HepG2 (cell line): ENCODE results near the gene AXIN1. TPM values are rescaled to one million over a fixed set of nuclear protein-coding genes. Genes with fewer than 3 reads are reported as not detected.

Experiments used
- ATAC-seq: fragments of 200-7000 bp; cut with Tn5 transposase; 3 replicates; pipeline ENCODE4 v1.9.1; 2020; ENCODE audit warnings: mild to moderate bottlenecking, moderate library complexity
- BruUV-seq: library from RNA; stranded (reverse); fragments of 400-500 nt; replicated peaks from 2 replicates; lab custom pipeline; 2021; lab: Mats Ljungman, UMichigan
- CTCF ChIA-PET: fragments of 300-600 bp; formaldehyde crosslinking; extraction: SDS; loops from one replicate; lab custom pipeline; 2021; ENCODE audit warnings: low total read pairs, inconsistent platforms, low intra/inter-chr PET ratio; lab: Yijun Ruan, JAX
- POLR2A ChIA-PET: fragments of 350-600 bp; sonication (Branson Sonifier 250); formaldehyde crosslinking; loops from one replicate; lab custom pipeline; 2020; ENCODE audit warnings: antibody characterized with exemption, inconsistent platforms; lab: Yijun Ruan, JAX
- DNase-seq: peaks from one replicate; pipeline ENCODE4 v3.0.0-alpha.2; 2015; ENCODE audit warnings: low spot score
- FAIRE-seq: peaks from 3 replicates; lab custom pipeline; 2011; peaks lifted over from hg19 to GRCh38; lab: Jason Lieb, UNC
- H2AFZ ChIP-seq: one replicate; pipeline ENCODE4 v1.6.1; 2011; ENCODE audit warnings: low read length, inconsistent platforms
- H3K27ac ChIP-seq: fragments of 300-600 bp; 3 replicates; pipeline ENCODE4 v1.8.0; 2011; ENCODE audit warnings: mixed run types, mild to moderate bottlenecking, mixed read lengths, low read length, inconsistent platforms; ENCODE audit not compliant: insufficient read depth; ENCODE audit errors: extremely low read length
- H3K27me3 ChIP-seq, 2 experiments: fragments of 200-600 bp in 1 of 2; 2 replicates in 1 of 2; 3 replicates in 1 of 2; pipeline versions ENCODE4 v1.6.0 to v1.8.0; 2011; ENCODE audit warnings: low read length in 2 of 2, mild to moderate bottlenecking in 2 of 2, moderate library complexity in 2 of 2, inconsistent platforms in 1 of 2; ENCODE audit not compliant: insufficient read depth in 2 of 2, control insufficient read depth in 1 of 2
- H3K36me3 ChIP-seq, 2 experiments: fragments of 200-600 bp in 1 of 2; replicated peaks in 1 of 2; 2 replicates in 1 of 2; 3 replicates in 1 of 2; pipeline versions ENCODE4 v1.5.1 to v1.8.0; 2011; ENCODE audit warnings: low read length in 2 of 2, inconsistent platforms in 1 of 2; ENCODE audit not compliant: insufficient read depth in 2 of 2, control insufficient read depth in 1 of 2
- H3K4me1 ChIP-seq: 2 replicates; pipeline ENCODE4 v1.5.1; 2012; ENCODE audit warnings: low read length, inconsistent platforms; ENCODE audit not compliant: insufficient read depth
- H3K4me2 ChIP-seq: 2 replicates; pipeline ENCODE4 v1.6.0; 2011; ENCODE audit warnings: low read depth, low read length, inconsistent platforms
- H3K4me3 ChIP-seq, 3 experiments: fragments of 200-600 bp in 1 of 3; sonication (generic), shearing (Covaris generic) in 1 of 3; replicated peaks in 1 of 3; 2 replicates each; pipeline ENCODE4 v1.5.1; 2011 to 2016; ENCODE audit warnings: low read length in 3 of 3, inconsistent platforms in 2 of 3, low read depth in 2 of 3, mild to moderate bottlenecking in 2 of 3, control low read depth in 1 of 3, mixed read lengths in 1 of 3; ENCODE audit not compliant: insufficient read depth in 1 of 3
- H3K79me2 ChIP-seq: one replicate; pipeline ENCODE4 v1.6.1; 2011; ENCODE audit warnings: low read length, inconsistent platforms; ENCODE audit not compliant: insufficient read depth
- H3K9ac ChIP-seq: 2 replicates; pipeline ENCODE4 v1.6.0; 2011; ENCODE audit warnings: mild to moderate bottlenecking, low read depth, low read length, inconsistent platforms; ENCODE audit not compliant: insufficient read depth
- H3K9me3 ChIP-seq: 2 replicates; pipeline ENCODE4 v1.5.1; 2012; ENCODE audit warnings: mild to moderate bottlenecking, low read length
- H4K20me1 ChIP-seq: 2 replicates; pipeline ENCODE4 v1.6.0; 2011; ENCODE audit warnings: inconsistent platforms, mild to moderate bottlenecking, low read length, moderate library complexity; ENCODE audit not compliant: insufficient read depth
- BRCA1 ChIP-seq: sonication (generic); formaldehyde crosslinking; IDR thresholded peaks from 2 replicates; pipeline ENCODE4 v1.4.0; 2020; ENCODE audit warnings: missing genetic modification reagents
- KAT2B ChIP-seq: fragments of 150-350 bp; IDR thresholded peaks from 2 replicates; pipeline ENCODE4 v1.6.1; 2014; ENCODE audit warnings: low read depth, low read length, borderline replicate concordance
- MYNN ChIP-seq: sonication (generic); formaldehyde crosslinking; IDR thresholded peaks from 2 replicates; pipeline ENCODE4 v1.4.0; 2020; ENCODE audit warnings: mild to moderate bottlenecking, low read depth, missing genetic modification reagents
- PHB2 ChIP-seq: fragments of 450-650 bp; IDR thresholded peaks from 2 replicates; pipeline ENCODE4 v1.6.1; 2018; ENCODE audit not compliant: partially characterized antibody
- SIX4 ChIP-seq: sonication (generic); formaldehyde crosslinking; IDR thresholded peaks from 2 replicates; pipeline ENCODE4 v1.4.0; 2020; ENCODE audit warnings: missing genetic modification reagents
- ZNF136 ChIP-seq: sonication (generic); formaldehyde crosslinking; IDR thresholded peaks from 2 replicates; pipeline ENCODE4 v1.8.1; 2022; ENCODE audit warnings: low read depth, mild to moderate bottlenecking, moderate library complexity, missing genetic modification reagents
- ZNF251 ChIP-seq: sonication (generic); formaldehyde crosslinking; IDR thresholded peaks from 2 replicates; pipeline ENCODE4 v1.9.0; 2021; ENCODE audit warnings: mild to moderate bottlenecking, missing genetic modification reagents
- ZNF260 ChIP-seq: sonication (generic); formaldehyde crosslinking; IDR thresholded peaks from 2 replicates; pipeline ENCODE4 v1.4.0; 2020; ENCODE audit warnings: missing genetic modification reagents, low read depth, mild to moderate bottlenecking, borderline replicate concordance
- WGBS: methylation state at CpG from one replicate; pipeline ENCODE4 v1.1.6; 2017; ENCODE audit warnings: low lambda C conversion rate; 5-methylcytosine and 5-hydroxymethylcytosine counted together
- in situ Hi-C: cut with HindIII; loops from 2 replicates; pipeline ENCODE4 v1.10.0; 2017; ENCODE audit warnings: low pct_unique_long_range_greater_than_20kb; ENCODE audit not compliant: extremely low pct_ligation_motif_present
- intact Hi-C: fragments of 100-400 bp; cut with micrococcal nuclease; formaldehyde crosslinking; loops from one replicate; pipeline ENCODE4 v1.10.0; 2022; ENCODE audit not compliant: unreplicated experiment
- polyA plus RNA-seq, 8 experiments: library from polyadenylated mRNA; depleted of rRNA in 3 of 8; stranded (reverse) in 7 of 8; unstranded in 1 of 8; fragments of >200 nt; fragmentation: Illumina TruSeq in 4 of 8; extraction: Trizol in 4 of 8; gene quantifications; 2 replicates each; pipeline versions ENCODE4 v1.2.1 to v1.2.3, GENCODE V29; 2011 to 2016; ENCODE audit warnings: low read depth in 4 of 8, missing spikeins in 1 of 8, mixed read lengths in 1 of 8; ENCODE audit not compliant: insufficient read depth in 1 of 8
- total RNA-seq, 5 experiments: library from RNA; depleted of rRNA; stranded (reverse); fragments of >200 nt; fragmentation: Illumina TruSeq; extraction: Trizol; gene quantifications; 2 replicates each; pipeline ENCODE4 v1.2.3, GENCODE V29; 2016; ENCODE audit warnings: low read depth in 1 of 5
- TF ChIP-seq, protein P1 (sequence below): fragments of 450-650 bp; IDR thresholded peaks from 2 replicates; pipeline ENCODE4 v1.6.1; 2017; ENCODE audit warnings: mild to moderate bottlenecking

Gene AXIN1
- total and polyA plus RNA-seq, 2 of the 13 experiments (the other 11 are each of a cell fraction or from before 2014, with no cell fraction given), result 24.0 to 26.0 TPM

GRCh38 chr16:265002-265529 lies 87.5 kb downstream of the AXIN1 start:
- WGBS, result 92% methylated on average over 7 of the region's 14 CpGs
- Histone ChIP-seq H3K4me1 (peaks cover 21% of the 10 kb centered on the region), H3K9ac (no peak overlapping the region)
- CTCF ChIA-PET, result no interaction called here
- BruUV-seq, result TSS peak; percentile 54
- TF ChIP-seq MYNN (CRISPR knock-in tag), result no peak
- no peak for TF ChIP-seq BRCA1
- no peak for TF ChIP-seq KAT2B
- TF ChIP-seq ZNF260, result no peak
- TF ChIP-seq ZNF136, result no peak
- TF ChIP-seq, protein P1, sequence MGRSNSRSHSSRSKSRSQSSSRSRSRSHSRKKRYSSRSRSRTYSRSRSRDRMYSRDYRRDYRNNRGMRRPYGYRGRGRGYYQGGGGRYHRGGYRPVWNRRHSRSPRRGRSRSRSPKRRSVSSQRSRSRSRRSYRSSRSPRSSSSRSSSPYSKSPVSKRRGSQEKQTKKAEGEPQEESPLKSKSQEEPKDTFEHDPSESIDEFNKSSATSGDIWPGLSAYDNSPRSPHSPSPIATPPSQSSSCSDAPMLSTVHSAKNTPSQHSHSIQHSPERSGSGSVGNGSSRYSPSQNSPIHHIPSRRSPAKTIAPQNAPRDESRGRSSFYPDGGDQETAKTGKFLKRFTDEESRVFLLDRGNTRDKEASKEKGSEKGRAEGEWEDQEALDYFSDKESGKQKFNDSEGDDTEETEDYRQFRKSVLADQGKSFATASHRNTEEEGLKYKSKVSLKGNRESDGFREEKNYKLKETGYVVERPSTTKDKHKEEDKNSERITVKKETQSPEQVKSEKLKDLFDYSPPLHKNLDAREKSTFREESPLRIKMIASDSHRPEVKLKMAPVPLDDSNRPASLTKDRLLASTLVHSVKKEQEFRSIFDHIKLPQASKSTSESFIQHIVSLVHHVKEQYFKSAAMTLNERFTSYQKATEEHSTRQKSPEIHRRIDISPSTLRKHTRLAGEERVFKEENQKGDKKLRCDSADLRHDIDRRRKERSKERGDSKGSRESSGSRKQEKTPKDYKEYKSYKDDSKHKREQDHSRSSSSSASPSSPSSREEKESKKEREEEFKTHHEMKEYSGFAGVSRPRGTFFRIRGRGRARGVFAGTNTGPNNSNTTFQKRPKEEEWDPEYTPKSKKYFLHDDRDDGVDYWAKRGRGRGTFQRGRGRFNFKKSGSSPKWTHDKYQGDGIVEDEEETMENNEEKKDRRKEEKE, result no peak
- TF ChIP-seq PHB2, result no peak
- no peak for TF ChIP-seq SIX4 (CRISPR knock-in tag)
- TF ChIP-seq ZNF251 (CRISPR knock-in tag), result no peak
- TF ChIP-seq, all 625 proteins: peak for 0
- POLR2A ChIA-PET, result interaction anchor here (0.9 kb wide), 1 partner anchor 30 kb away, joined by 3 read pairs; the partner anchor contains the start of gene FAM234A
- H3K4me2 ChIP-seq, result no peak overlapping the region
- no peaks in the 10 kb centered on the region for H4K20me1 ChIP-seq
- no peak overlapping the region for H3K4me3 ChIP-seq
- no peak overlapping the region for H2AFZ ChIP-seq
- no peak for FAIRE-seq
- no peak for ATAC-seq
- H3K79me2 ChIP-seq, result no peaks in the 10 kb centered on the region
- intact Hi-C loops (no loop called here), in situ Hi-C loops (no loop called here)
- peaks cover 9 to 16% of the 10 kb centered on the region in 2 experiments; a peak in 4 of 5 replicates for H3K27me3 ChIP-seq
- no peak overlapping the region for H3K27ac ChIP-seq
- H3K9me3 ChIP-seq, result no peaks in the 10 kb centered on the region
- H3K36me3 ChIP-seq, result peaks cover 10 to 12% of the 10 kb centered on the region in 2 experiments; a peak in 4 of 5 replicates
- DNase-seq, result no peak
